GM18858 (cell line): ENCODE results near the gene RAPGEF2.

Source experiments
- ATAC-seq: cut with Tn5 transposase; IDR thresholded peaks from one replicate; pipeline ENCODE4 v1.9.1; 2021; ENCODE audit not compliant: unreplicated experiment

RAPGEF2 gene

DNA sequence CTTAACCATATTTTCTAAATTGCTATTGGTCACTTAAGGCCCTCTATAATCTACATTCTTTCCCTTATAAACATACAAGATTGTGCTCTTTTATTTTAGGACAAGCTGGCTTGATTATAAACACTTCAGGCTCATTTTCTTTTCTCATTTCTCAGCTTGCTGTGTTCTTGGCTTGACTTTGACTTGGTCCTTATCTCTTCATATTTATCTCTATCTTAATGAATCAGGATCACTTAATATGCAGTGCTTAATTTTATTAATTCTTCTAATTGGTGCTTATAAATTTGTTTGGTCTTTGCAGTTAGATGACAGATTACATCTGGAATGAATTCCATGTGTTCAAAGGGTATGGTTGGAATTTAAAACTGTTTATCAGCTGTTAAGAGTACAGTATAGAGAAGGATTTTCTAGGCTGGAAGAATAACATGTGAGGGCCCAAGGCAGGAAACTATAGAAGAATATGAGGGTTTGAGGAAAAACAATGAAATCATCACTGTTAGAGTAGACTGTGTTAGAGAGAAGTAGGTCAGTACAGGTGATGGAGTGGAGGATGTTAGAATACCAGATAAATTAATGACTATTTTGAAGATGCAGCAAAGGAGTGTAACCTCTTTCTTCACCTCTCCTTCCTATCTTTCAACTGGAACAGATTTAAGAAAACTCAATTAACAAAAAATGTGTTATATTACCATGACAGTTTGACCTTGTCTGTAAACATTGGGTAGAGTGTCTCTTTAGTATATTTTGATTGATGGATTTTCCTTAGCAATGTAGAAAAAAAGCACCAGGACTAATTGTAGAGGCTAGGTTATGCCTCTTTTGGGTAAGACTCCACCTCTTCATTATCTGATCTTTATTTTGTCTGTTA is 169.6 kb downstream of the RAPGEF2 start:
- ATAC-seq: no peak

DNA sequence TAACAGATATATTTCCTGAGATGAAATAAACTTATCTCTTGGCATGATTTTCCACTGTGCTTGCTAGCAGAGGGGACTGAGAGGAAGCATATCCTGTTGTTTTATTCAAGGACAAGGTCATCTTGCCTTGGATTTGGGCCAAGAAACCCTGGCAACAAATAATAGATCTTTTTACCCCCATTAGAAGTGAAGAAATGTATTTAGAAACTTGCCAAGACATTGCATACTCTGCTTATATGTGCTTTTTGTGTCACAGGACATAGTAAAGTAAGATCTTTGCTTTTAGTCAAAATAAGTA is 170.2 kb downstream of the RAPGEF2 start:
- no peak for ATAC-seq

DNA sequence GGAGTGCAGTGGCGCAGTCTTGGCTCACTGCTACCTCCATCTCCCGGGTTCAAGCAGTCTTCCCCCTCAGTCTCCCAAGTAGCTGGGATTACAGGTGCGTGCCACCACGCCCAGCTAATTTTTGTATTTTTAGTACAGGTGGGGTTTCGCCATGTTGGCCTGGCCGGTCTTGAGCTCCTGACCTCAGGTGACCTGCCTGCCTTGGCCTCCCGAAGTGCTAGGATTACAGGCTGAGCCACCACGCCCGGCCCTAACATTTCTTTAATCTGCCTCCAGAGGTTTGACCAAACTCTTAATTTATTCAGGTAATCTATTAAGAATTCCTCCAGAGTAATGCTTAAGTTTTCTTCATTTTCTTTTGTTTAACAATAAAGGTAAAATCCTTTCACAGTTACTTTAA is 171.0 kb downstream of the RAPGEF2 start:
- ATAC-seq: no peak

- peak; percentile 56 for ATAC-seq
Measured at GRCh38 chr4:159278399-159278798, 175.5 kb downstream of the RAPGEF2 start.

DNA sequence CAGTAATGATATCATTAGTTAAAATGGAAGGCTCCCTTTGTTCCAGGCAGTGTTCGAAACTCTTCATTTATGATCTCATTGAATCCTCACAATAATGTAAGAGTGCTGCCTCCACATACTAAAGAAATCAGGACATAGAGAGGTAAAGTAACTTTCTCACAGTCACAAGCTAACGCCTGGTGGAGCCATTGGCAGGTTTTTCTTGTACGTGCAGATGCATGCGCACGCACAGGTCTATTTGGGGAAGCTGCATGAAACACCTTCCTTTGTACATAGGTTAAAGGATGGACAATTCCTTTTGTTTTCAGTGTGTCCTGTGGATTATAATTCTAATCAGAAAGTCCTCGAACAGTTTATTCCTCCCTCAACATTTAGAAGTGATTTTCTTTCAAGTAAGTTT is 176.2 kb downstream of the RAPGEF2 start:
- no peak for ATAC-seq

- ATAC-seq: no peak
Measured at GRCh38 chr4:159280442-159281172, 177.7 kb downstream of the RAPGEF2 start.

DNA sequence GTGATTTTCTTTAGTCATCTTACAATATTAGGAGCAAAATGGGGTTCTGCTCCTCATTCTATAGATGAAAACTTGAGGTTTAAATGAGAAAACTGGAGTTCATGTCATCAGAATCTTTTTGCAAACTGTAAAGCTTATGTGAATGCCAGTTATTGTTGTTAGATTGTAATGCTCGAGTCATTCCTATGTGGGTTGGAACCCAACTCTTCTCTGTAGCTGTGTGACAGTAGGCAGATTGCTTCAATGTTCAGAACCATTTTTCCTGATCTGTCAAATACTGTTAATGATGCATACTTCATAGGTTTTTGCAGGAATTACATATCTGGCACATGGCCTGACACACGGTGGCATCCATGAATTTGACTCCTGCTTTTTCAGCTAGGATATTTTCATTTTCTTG is 178.9 kb downstream of the RAPGEF2 start:
- ATAC-seq: no peak

DNA sequence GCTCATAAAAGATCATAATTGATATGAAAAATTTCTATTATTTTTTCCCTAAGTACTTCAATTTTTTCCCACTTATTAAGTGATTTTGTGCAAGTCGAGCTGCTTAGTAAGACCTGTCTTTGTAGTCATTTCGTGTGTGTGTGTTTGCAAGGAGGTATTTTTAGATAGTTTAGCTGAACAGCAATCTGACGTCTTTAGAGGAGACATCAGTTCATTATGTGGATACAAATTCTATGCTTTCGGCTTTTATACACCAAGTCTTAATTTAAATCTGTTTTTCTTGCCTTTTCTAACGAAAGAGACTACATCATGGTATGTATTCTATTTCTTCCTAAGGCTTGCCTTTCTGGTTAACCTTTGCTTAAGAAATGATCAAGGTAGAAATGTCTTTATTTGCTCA is 179.4 kb downstream of the RAPGEF2 start:
- ATAC-seq: no peak

DNA sequence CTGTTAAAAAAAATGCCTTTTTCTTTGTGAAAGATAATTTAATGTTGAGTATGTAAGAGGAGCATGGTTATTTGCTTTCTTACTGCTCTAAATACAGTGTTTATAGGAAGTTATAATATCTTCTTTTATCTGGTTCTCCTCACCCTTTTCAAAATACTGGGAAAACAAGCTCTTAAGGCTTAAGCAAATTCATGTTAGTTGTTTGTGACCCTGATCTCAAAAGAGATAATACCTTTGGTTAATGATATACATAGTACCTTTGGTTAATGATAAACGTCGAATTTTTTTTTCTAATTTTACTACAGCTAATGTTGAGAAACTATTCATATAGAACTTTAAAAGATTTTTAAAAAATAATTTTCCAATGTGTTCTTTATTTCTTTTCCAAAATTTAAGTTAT is 180.1 kb downstream of the RAPGEF2 start:
- no peak for ATAC-seq

- no peak for ATAC-seq
Measured at GRCh38 chr4:159283696-159284095, 180.8 kb downstream of the RAPGEF2 start.

- no peak for ATAC-seq
Measured at GRCh38 chr4:159284113-159284512, 181.2 kb downstream of the RAPGEF2 start.

DNA sequence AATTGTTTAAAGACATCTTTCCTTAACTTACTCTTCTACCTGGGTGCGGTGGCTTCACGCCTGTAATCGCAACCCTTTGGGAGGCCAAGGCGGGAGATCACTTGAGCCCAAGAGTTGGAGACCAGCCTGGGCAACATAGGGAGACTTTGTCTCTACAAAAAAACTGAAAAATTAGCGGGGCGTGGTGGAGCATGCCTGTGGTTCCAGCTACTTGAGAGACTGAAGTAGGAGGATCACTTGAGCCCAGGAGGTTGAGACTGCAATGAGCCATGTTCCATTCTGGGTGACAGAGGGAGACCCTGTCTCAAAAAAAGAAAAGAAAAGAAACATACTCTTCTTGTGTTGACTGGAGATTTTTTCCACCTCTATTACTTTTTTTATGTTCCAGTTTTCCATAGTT is 181.9 kb downstream of the RAPGEF2 start:
- no peak for ATAC-seq

- ATAC-seq: no peak
Measured at GRCh38 chr4:159287767-159288166, 184.9 kb downstream of the RAPGEF2 start.

DNA sequence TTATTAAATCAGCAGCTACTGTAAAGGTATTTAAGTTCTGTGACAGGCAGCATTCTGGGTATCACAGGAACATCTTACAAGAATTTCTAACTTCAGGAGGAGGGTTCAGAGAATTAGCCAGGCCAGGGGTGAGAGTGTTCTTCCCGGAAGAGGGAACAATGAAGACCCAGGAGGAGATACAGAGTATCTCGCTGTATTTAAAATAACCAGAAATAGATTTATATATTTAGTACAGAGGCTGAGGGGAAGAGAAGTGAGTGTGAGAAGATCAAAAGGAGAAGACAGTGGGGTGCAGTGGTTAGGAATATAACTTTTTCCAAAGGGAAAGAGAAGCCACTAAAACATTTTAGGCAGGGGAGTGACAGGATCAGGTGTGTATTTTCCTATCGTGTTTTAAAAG is 186.8 kb downstream of the RAPGEF2 start:
- no peak for ATAC-seq

- no peak for ATAC-seq
Measured at GRCh38 chr4:159290321-159291030, 187.6 kb downstream of the RAPGEF2 start.

DNA sequence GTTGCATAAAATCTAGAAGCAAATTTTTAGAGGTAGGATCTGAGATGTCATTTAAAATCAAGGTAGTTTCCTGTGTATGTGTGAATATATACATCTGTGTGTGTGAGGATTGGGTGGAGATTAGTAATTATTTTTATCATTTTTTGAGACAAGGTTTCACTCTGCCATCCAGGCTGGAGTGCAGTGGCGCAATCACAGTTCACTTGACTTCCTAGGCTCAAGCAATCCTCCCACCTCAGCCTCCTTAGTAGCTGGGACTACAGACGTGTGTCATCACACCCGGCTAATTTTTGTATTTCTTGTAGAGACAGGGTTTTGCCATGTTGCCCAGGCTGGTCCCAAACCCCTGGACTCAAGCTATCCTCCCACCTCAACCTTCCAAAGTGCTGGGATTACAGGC is 188.3 kb downstream of the RAPGEF2 start:
- no peak for ATAC-seq

DNA sequence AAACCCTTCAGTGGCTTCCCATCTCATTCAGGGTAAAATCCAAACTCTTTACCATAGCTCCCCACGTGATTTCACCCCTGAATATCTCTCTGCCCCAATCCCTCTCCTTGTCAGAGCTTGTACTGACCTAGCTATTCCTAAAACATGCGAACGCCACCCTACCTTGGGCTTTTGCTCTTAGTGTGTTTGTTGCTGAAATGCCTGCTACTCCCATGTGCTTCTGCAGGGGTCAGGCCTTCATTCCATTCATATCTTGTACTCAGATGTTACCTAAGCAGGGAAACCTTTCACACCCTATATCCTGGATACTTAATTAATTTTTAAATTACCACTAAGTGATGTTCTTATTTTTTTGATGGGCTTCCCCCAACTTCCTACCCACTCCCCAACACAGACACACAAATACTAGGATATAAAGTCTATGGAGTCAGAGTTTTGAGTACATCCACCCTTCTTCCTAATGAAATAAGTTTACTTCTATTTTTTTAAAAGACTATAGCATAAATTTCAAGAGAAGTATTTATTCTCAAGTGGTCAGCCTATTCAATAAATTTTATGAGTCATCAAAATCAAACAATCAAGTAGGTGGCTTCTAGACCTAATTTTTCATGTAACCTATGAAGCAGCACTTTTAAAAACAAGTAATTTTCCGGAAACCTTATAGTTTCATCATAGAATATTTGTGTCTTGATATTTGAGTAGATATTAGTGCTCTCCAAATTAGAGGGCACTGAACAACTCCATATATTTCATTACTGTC is 189.4 kb downstream of the RAPGEF2 start:
- ATAC-seq: no peak

- ATAC-seq: no peak
Measured at GRCh38 chr4:159293811-159294515, 191.1 kb downstream of the RAPGEF2 start.

DNA sequence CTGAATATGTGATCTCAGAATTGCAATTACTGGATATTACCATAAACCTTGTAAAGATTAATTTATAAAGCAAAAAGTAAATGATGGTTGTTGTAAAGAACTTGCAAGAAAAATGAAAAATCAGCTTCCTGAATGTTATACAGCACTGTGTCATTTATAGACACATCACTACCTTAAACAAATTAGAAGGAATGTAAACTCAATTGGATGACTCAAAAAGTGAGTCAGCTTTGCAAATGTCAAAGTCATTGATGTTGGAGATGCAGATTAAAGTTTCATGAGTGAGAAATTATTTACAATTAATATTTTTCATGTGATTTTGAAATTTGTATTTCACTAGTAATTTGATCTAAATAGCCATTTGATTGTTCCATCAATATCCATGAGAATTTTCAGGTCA is 193.2 kb downstream of the RAPGEF2 start:
- ATAC-seq: no peak

DNA sequence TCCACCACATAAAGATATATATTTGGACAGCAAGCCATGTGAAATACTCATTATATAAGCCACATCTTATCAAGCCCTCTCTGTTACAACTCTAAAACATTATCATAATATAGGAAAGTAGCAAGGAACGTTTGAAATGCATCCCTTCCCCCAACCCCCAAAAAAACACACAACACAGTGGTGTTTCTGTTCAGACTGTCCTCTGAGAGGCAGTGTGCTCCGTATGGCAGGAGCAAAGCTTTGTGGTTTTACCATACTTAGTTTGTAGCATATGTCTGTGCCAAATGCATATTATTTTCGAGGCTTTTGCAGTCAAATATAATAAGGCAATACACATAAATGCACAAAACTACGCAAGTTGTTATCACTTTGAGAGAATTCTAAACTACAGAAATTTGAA is 194.2 kb downstream of the RAPGEF2 start:
- ATAC-seq: no peak

GRCh38 chr4:159298502-159298901 is 195.6 kb downstream of the RAPGEF2 start:
- ATAC-seq: peak; percentile 88
